ENCODE results near the gene HSD11B2.

DNA sequence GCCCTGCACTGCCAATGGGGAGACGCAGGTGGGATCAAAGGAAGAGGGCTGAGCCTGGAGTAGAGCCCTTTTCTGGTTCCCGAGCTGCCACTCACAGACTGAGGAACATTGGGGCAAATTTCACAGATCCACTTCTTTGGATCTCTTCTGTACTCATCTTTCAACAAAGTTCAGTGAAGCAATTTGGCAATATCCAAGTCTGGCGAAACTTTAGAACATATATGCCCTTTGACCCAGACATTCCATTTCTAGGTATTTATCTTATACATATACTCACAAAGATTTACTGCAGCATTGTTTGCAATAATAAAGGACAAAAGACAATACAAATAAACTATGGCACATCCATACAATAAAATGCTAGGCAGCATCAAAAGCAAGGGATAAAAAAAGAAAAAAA is 19.6 kb upstream of the HSD11B2 start:
- TF ChIP-seq CTCF (IDR thresholded peaks at IDR 0.05) (no peak), EP300 (IDR thresholded peaks at IDR 0.05) (no peak)

Data from tibial nerve (tissue), 4 donors.